Gastrocnemius medialis (tissue), 4 donors: ENCODE measurements around the gene RNF175. TPM values are rescaled to one million over a fixed set of nuclear protein-coding genes. Genes with fewer than 3 reads are reported as not detected.
A peak's percentile ranks its signal among the peaks of the same experiment; 100 is the strongest.

Experiments used
- ATAC-seq, 2 donors: fragments of 150-250 bp; one replicate each; pipeline ENCODE4 v1.9.1; 2016
- DNase-seq, 2 donors: peaks; one replicate each; pipeline ENCODE4 v3.0.0-alpha.2; 2019
- H3K27ac ChIP-seq, 4 donors: fragments of 200-600 bp; sonication (generic); 1 replicate in 1 of 4; 2 replicates in 3 of 4; pipeline ENCODE4 v1.5.1; 2016 to 2018; ENCODE audit warnings: mild to moderate bottlenecking in 2 of 4, moderate library complexity in 1 of 4
- H3K27me3 ChIP-seq, 3 donors: fragments of 200-600 bp; sonication (generic) in 2 of 3; 1 replicate in 1 of 3; 2 replicates in 2 of 3; pipeline versions ENCODE4 v1.5.1 to v1.6.0; 2016 to 2019; ENCODE audit warnings: mild to moderate bottlenecking in 1 of 3, moderate library complexity in 1 of 3
- H3K36me3 ChIP-seq, 2 donors: fragments of 200-600 bp; sonication (generic) in 1 of 2; one replicate each; pipeline ENCODE4 v1.5.1; 2017 to 2018
- H3K4me1 ChIP-seq, 2 donors: fragments of 200-600 bp; sonication (generic) in 1 of 2; one replicate each; pipeline ENCODE4 v1.5.1; 2016 to 2017; ENCODE audit warnings: mild to moderate bottlenecking in 2 of 2
- H3K4me3 ChIP-seq, 4 donors: fragments of 200-600 bp; sonication (generic) in 3 of 4; 1 replicate in 1 of 4; 2 replicates in 3 of 4; pipeline ENCODE4 v1.5.1; 2016 to 2019; ENCODE audit warnings: mild to moderate bottlenecking in 2 of 4
- H3K9me3 ChIP-seq, 3 donors: fragments of 200-600 bp; sonication (generic) in 2 of 3; 1 replicate in 1 of 3; 2 replicates in 2 of 3; pipeline ENCODE4 v1.5.1; 2016 to 2019
- POLR2A ChIP-seq, 2 donors: fragments of 450-650 bp; IDR thresholded peaks; one replicate each; pipeline ENCODE4 v1.6.1; 2017; ENCODE audit warnings: antibody characterized with exemption in 2 of 2, mild to moderate bottlenecking in 2 of 2, moderate library complexity in 2 of 2
- in situ Hi-C, 4 donors: fragments of 200-750 bp; cut with MboI; loops; one replicate each; pipeline versions ENCODE4 v1.15.0 to v1.8.0; 2017; ENCODE audit warnings: low sequenced_read_pairs in 4 of 4
- intact Hi-C: fragments of 100-400 bp; cut with DNase I; formaldehyde crosslinking; loops from one replicate; pipeline ENCODE4 v1.15.1; 2023; ENCODE audit warnings: low total_unique reads
- total RNA-seq, 4 donors: library from RNA; depleted of rRNA; stranded (reverse); fragments of >200 nt; gene quantifications; one replicate each; pipeline versions ENCODE4 v1.1.0 to v1.2.3, GENCODE V29; 2016
- TF ChIP-seq, protein P1 (sequence below), 5 experiments: fragments of 450-650 bp in 3 of 5; fragments of 200-600 bp in 2 of 5; sonication (generic) in 2 of 5; IDR thresholded peaks in 4 of 5; conservative IDR thresholded peaks in 1 of 5; 1 replicate in 4 of 5; 2 replicates in 1 of 5; pipeline ENCODE4 v1.5.1; 2016 to 2019; ENCODE audit warnings: antibody characterized with exemption in 5 of 5, mild to moderate bottlenecking in 3 of 5, moderate library complexity in 3 of 5

RNF175 gene
- total RNA-seq, 4 donors from 2014 or later: 1.2 TPM; not detected in 3

DNA sequence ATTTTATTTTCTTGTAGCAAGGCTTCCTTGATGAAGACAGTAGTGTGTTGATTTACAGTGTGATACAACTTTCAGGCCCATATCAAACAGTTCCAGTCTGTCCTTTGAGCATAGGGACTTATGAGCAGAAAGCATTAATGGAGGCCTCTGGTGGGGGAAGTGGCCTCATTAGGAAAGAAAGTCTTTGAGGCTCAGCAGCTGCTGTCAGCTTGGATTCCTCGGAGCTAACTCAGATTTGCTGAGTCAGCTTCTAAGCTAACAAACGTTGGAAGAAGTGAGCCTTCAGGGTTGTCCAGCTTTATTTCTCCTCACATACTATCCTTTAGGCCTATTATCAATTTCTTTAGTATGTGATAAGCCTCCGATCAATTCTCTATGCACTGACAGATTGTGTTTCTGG is 44.9 kb upstream of the RNF175 start:
- Histone ChIP-seq H3K36me3 (no peaks in the 10 kb centered on the region), H3K27me3 (no peaks in the 10 kb centered on the region), H3K27ac (no peak overlapping the region), H3K9me3 (no peaks in the 10 kb centered on the region), H3K4me1 (no peaks in the 10 kb centered on the region), H3K4me3 (no peak overlapping the region)
- DNase-seq: no peak
- intact Hi-C loops: no loop called here
- no peak for ATAC-seq
- TF ChIP-seq, protein P1, sequence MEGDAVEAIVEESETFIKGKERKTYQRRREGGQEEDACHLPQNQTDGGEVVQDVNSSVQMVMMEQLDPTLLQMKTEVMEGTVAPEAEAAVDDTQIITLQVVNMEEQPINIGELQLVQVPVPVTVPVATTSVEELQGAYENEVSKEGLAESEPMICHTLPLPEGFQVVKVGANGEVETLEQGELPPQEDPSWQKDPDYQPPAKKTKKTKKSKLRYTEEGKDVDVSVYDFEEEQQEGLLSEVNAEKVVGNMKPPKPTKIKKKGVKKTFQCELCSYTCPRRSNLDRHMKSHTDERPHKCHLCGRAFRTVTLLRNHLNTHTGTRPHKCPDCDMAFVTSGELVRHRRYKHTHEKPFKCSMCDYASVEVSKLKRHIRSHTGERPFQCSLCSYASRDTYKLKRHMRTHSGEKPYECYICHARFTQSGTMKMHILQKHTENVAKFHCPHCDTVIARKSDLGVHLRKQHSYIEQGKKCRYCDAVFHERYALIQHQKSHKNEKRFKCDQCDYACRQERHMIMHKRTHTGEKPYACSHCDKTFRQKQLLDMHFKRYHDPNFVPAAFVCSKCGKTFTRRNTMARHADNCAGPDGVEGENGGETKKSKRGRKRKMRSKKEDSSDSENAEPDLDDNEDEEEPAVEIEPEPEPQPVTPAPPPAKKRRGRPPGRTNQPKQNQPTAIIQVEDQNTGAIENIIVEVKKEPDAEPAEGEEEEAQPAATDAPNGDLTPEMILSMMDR (IDR thresholded peaks at IDR 0.05 in 4 of 5, conservative IDR thresholded peaks at IDR 0.05 in 1 of 5): no peak
- TF ChIP-seq POLR2A (IDR thresholded peaks at IDR 0.05): no peak
- in situ Hi-C loops: no loop called here

DNA sequence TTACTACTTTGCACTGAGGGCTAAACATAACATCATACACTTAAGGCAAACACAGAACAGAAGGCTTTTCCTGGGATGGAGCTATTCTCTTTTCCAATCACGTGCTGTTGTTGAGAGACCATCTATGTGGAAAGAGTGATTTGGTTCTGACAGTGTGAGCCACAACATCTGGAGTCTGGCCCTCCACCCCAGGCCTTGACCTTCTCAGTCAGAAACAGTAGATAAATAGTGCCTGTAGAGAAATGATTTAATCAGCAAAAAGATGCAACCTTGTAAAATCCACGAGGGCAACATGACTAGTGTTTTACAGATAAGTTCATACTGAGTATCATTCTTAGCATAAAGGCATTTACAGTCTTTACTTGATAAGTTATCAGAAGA is 39.9 kb upstream of the RNF175 start:
- in situ Hi-C loops (loop anchor here in 1 of 4 donors (25.0 kb wide), 1 partner anchor 513 kb away; no protein-coding TSS in a partner anchor), intact Hi-C loops (loop anchor here (10.0 kb wide), 1 partner anchor 205 kb away; no protein-coding TSS in a partner anchor)
- TF ChIP-seq POLR2A (IDR thresholded peaks at IDR 0.05): no peak
- TF ChIP-seq, protein P1 (IDR thresholded peaks at IDR 0.05 in 4 of 5, conservative IDR thresholded peaks at IDR 0.05 in 1 of 5): no peak
- no peak overlapping the region for H3K27ac ChIP-seq
- ATAC-seq (peak; percentile 56 to 60), DNase-seq (no peak)
- H3K9me3 ChIP-seq: no peaks in the 10 kb centered on the region
- no peaks in the 10 kb centered on the region for H3K36me3 ChIP-seq
- peaks cover 0 to 3% (median 0%) of the 10 kb centered on the region in 3 donors for H3K27me3 ChIP-seq
- H3K4me3 ChIP-seq: no peak overlapping the region
- no peaks in the 10 kb centered on the region for H3K4me1 ChIP-seq

GRCh38 chr4:153798901-153799693 is 39.3 kb upstream of the RNF175 start:
- H3K27ac ChIP-seq: no peak overlapping the region
- intact Hi-C loops: loop anchor here (10.0 kb wide), 1 partner anchor 206 kb away; no protein-coding TSS in a partner anchor
- no peak for ATAC-seq

GRCh38 chr4:153798420-153798819 is 38.6 kb upstream of the RNF175 start:
- TF ChIP-seq, protein P1 (IDR thresholded peaks at IDR 0.05 in 4 of 5, conservative IDR thresholded peaks at IDR 0.05 in 1 of 5): no peak
- TF ChIP-seq POLR2A (IDR thresholded peaks at IDR 0.05): no peak
- in situ Hi-C loops (loop anchor here in 1 of 4 donors (25.0 kb wide), 1 partner anchor 514 kb away; no protein-coding TSS in a partner anchor), intact Hi-C loops (loop anchor here (10.0 kb wide), 1 partner anchor 206 kb away; no protein-coding TSS in a partner anchor)
- no peaks in the 10 kb centered on the region for H3K9me3 ChIP-seq
- no peaks in the 10 kb centered on the region for H3K36me3 ChIP-seq
- DNase-seq (no peak), ATAC-seq (no peak)
- H3K4me3 ChIP-seq: no peak overlapping the region
- no peak overlapping the region for H3K27ac ChIP-seq
- H3K27me3 ChIP-seq: peaks cover 0 to 8% (median 6%) of the 10 kb centered on the region in 3 donors
- no peaks in the 10 kb centered on the region for H3K4me1 ChIP-seq

More at GRCh38 chr4:153798901-153799693, 39.3 kb upstream of the RNF175 start:
- no peaks in the 10 kb centered on the region for H3K36me3 ChIP-seq
- no peaks in the 10 kb centered on the region for H3K4me1 ChIP-seq
- no peaks in the 10 kb centered on the region for H3K9me3 ChIP-seq
- H3K4me3 ChIP-seq: no peak overlapping the region
- no peak for TF ChIP-seq POLR2A (IDR thresholded peaks at IDR 0.05)
- TF ChIP-seq, protein P1 (IDR thresholded peaks at IDR 0.05 in 4 of 5, conservative IDR thresholded peaks at IDR 0.05 in 1 of 5): no peak
- in situ Hi-C loops: loop anchor here in 1 of 4 donors (25.0 kb wide), 1 partner anchor 513 kb away; no protein-coding TSS in a partner anchor
- H3K27me3 ChIP-seq: peaks cover 0 to 3% (median 0%) of the 10 kb centered on the region in 3 donors
- no peak for DNase-seq
